BJ (cell line): ENCODE data around the gene TEKT1. TPM values are rescaled to one million over a fixed set of nuclear protein-coding genes. Genes with fewer than 3 reads are reported as not detected.
"Not testable (repeated sequence)": the region's sequence is repeated elsewhere in the genome, so short reads cannot be mapped to it uniquely, and the experiment has no call there.

ENCODE experiments used
- CTCF ChIA-PET: fragments of 350-600 bp; formaldehyde crosslinking; extraction: SDS; loops from one replicate; lab custom pipeline; 2021; ENCODE audit warnings: antibody characterized with exemption, inconsistent platforms; lab: Yijun Ruan, JAX
- POLR2A ChIA-PET: fragments of 300-600 bp; sonication (Branson Sonifier 250); formaldehyde crosslinking; extraction: SDS; loops from one replicate; lab custom pipeline; 2021; ENCODE audit warnings: antibody characterized with exemption; lab: Charles Lee
- DNase-seq: peaks from one replicate; pipeline ENCODE4 v3.0.0-alpha.2; 2011; ENCODE audit warnings: low read depth
- H3K27me3 ChIP-seq: 2 replicates; pipeline ENCODE4 v1.6.0; 2011; ENCODE audit warnings: low read length; ENCODE audit not compliant: control insufficient read depth, insufficient read depth
- H3K36me3 ChIP-seq: 2 replicates; pipeline ENCODE4 v1.5.1; 2011; ENCODE audit warnings: low read length; ENCODE audit not compliant: control insufficient read depth, insufficient read depth
- H3K4me3 ChIP-seq: 2 replicates; pipeline ENCODE4 v1.5.1; 2011; ENCODE audit warnings: low read depth, mild to moderate bottlenecking, control low read depth, low read length
- polyA minus RNA-seq: library from RNA; depleted of rRNA, polyadenylated mRNA; stranded (reverse); fragments of >200 nt; gene quantifications from 2 replicates; pipeline ENCODE4 v1.2.3, GENCODE V29; 2011; rRNA and poly(A)+ RNA removed
- polyA plus RNA-seq: library from polyadenylated mRNA; depleted of rRNA; stranded (reverse); fragments of >200 nt; gene quantifications from 2 replicates; pipeline ENCODE4 v1.2.3, GENCODE V29; 2011; rRNA removed
- TF ChIP-seq, protein P1 (sequence below): IDR thresholded peaks from 2 replicates; pipeline ENCODE4 v1.5.1; 2011; ENCODE audit warnings: low read depth, mild to moderate bottlenecking, control low read depth, inconsistent platforms, low read length, moderate library complexity; ENCODE audit not compliant: insufficient read depth

Gene TEKT1
- not detected in 2 replicates for polyA plus RNA-seq
- not detected in 2 replicates for polyA minus RNA-seq

DNA sequence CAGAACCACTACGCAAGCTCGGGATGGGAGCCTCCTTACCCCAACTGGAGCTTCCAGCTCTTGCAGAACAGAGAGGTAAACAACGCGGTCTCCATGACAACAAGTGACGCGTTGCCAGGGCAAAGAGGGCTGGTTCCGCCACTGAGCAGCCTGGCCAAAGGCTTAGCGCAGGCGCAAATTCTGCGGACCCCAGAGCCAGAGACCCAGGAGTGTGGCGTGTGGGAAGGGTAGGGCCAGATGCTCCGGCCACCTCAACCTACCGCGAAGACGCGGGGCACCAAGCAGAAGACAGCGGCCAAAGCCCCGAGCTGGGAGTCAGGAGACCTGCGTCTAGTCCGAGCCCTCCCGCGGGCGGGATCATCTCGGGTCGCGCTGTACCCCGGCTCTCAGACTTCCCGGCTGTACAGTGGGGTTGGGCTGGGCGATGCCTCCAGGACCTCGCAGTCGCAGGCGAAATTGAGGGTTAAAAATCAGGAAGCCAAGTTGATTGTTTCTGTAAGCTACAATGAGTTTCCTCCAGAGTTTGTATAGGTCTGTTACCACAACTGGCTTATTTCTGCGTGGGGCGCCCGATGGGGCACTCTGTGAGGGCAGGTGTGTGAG, at the start of gene TEKT1:
TEKT1 (minus strand) TSS at position 69 of the 603 bp plus-strand sequence. CDS start 1,353 bp downstream, outside the sequence.
- Histone ChIP-seq H3K27me3 (peaks cover 15% of the 10 kb centered on the region), H3K36me3 (no peaks in the 10 kb centered on the region), H3K4me3 (no peak within 1 kb of the TSS)
- TF ChIP-seq, protein P1, sequence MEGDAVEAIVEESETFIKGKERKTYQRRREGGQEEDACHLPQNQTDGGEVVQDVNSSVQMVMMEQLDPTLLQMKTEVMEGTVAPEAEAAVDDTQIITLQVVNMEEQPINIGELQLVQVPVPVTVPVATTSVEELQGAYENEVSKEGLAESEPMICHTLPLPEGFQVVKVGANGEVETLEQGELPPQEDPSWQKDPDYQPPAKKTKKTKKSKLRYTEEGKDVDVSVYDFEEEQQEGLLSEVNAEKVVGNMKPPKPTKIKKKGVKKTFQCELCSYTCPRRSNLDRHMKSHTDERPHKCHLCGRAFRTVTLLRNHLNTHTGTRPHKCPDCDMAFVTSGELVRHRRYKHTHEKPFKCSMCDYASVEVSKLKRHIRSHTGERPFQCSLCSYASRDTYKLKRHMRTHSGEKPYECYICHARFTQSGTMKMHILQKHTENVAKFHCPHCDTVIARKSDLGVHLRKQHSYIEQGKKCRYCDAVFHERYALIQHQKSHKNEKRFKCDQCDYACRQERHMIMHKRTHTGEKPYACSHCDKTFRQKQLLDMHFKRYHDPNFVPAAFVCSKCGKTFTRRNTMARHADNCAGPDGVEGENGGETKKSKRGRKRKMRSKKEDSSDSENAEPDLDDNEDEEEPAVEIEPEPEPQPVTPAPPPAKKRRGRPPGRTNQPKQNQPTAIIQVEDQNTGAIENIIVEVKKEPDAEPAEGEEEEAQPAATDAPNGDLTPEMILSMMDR, result no peak
- CTCF ChIA-PET, result interaction anchor here (0.9 to 2.9 kb wide), 2 partner anchors 12 to 164 kb away, joined by 3 to 16 read pairs; partner anchors contain the start of gene ALOX12
- POLR2A ChIA-PET, result interaction anchor here (0.7 kb wide), 1 partner anchor 9 kb away, joined by 4 read pairs; no protein-coding TSS in a partner anchor
- DNase-seq, result no peak

DNA sequence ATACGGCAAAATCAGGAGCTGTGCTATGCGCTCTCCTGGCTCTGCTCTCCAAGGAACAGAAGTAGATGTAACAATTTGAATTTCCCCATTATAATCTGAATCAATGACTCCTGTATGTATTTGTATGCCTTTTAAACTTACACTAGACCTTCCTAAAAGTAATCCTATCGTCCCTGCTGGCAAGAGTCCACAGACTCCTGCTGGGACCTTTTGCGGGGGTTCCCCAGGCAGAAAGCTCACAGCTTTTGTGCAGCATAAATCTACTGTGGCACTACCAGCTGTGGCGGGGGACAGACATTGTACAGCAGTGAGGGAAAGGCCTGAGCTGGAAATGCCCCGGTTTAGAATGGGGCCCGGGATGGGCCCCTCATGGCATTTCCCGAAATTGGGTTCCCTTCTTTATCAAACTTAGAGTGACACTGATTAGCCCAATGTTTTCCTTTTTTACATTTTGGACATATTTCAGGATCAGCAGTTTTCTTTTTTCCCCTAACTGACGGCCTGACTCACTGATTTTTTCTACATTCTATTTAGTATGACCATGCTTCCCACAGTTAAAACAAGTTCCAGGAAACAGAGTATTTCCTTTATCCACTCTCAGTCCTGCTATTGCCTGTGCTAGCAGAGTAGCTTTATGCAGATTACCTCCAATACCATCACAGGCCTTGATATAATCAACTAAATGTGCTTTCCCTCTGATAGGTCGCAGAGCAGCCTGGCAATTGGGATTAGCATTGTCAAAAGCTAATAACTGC, 47.9 kb upstream of the TEKT1 start:
- POLR2A ChIA-PET, result interaction anchor here (0.6 kb wide), 1 partner anchor 83 kb away, joined by 4 read pairs; no protein-coding TSS in a partner anchor
- H3K36me3 ChIP-seq, H3K27me3 ChIP-seq, H3K4me3 ChIP-seq, DNase-seq: not testable (repeated sequence)
- CTCF ChIA-PET, result interaction anchor here (1.1 kb wide), 1 partner anchor 36 kb away, joined by 3 read pairs; no protein-coding TSS in a partner anchor

DNA sequence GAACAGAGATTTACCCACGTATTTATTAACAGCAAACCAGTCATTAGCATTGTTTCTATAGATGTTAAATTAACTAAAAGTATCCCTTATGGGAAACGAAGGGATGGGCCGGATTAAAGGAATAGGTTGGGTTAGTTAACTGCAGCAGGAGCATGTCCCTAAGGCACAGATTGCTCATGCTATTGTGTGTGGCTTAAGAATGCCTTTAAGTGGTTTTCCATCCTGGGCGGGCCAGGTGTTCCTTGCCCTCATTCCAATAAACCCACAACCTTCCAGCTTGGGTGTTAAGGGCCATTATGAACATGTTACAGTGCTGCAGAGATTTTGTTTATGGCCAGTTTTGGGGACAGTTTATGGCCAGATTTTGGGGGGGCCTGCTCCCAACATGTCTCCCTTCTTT, 43.7 kb upstream of the TEKT1 start:
- H3K36me3 ChIP-seq, H3K4me3 ChIP-seq, H3K27me3 ChIP-seq, POLR2A ChIA-PET, DNase-seq: not testable (repeated sequence)
- CTCF ChIA-PET, result interaction anchor here (1.2 to 1.8 kb wide), 3 partner anchors 10 to 32 kb away, joined by 4 to 6 read pairs (median 5); no protein-coding TSS in a partner anchor

DNA sequence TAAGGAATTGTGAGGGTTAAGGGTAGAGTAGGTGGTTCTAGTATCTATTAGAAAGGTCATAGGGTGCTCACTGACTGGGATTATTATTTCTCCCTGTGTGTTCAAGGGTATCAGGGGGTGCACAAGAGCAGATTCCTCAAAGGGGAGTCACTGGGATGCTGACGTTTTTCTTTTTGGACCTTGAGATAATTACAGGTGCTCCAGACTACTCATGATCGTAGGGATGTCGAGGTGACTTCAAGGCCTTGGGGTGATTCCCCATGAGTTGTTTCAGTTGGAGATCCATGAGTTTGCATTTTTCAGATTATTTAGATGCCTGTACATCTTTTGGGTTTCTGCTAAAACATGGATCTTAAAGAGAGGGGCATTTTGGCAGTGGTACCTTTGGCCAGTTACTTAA, 41.4 kb upstream of the TEKT1 start:
- POLR2A ChIA-PET, result no interaction called here
- CTCF ChIA-PET, result no interaction called here
- no peak overlapping the region for H3K4me3 ChIP-seq
- TF ChIP-seq, protein P1, result no peak
- DNase-seq, result no peak
- H3K27me3 ChIP-seq, result no peaks in the 10 kb centered on the region
- no peaks in the 10 kb centered on the region for H3K36me3 ChIP-seq

DNA sequence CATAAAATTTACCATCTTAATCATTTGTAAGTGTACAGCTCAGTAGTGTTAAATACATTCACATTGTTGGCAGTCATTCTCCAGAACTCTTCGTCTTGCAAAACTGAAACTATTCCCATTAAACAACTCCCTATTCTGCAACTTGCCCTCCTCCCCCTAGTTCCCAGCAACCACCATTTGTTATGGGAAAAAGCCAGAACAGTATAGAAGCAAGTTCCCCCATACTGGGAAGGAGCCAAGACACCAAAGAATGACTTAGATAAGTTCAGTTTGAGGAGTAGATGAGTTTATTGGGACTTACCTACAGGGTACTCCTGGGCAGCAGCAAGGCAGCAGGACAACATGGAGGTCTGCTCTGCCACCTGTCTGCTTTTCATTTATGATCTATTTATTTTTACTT, 39.3 kb upstream of the TEKT1 start:
- H3K36me3 ChIP-seq, result no peaks in the 10 kb centered on the region
- H3K27me3 ChIP-seq, result no peaks in the 10 kb centered on the region
- TF ChIP-seq, protein P1, result no peak
- ChIA-PET CTCF (no interaction called here), POLR2A (no interaction called here)
- no peak overlapping the region for H3K4me3 ChIP-seq
- no peak for DNase-seq

DNA sequence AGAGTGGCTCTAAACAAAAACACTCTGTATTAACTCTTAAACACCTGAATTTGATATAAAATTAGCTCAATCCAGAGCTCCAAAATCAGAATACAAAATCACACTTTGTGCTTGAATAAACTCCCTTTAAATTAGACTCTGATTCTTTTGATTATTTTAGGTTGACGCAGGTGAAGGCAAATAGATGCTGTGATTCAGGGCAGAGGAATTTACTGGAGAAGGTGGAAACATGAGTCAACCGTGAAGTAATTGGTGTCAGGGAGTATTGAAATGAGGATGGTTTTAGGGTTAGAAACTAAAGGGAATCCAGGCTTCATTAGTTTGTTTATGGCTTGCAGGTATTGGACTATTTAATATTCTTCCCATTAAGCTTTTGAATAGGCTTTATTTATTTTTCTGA, 37.1 kb upstream of the TEKT1 start:
- no peak for DNase-seq
- TF ChIP-seq, protein P1, result no peak
- ChIA-PET CTCF (no interaction called here), POLR2A (no interaction called here)
- Histone ChIP-seq H3K36me3 (no peaks in the 10 kb centered on the region), H3K4me3 (no peak overlapping the region), H3K27me3 (no peaks in the 10 kb centered on the region)
